PC-9 (cell line): ENCODE data around the gene CKAP4.

Experiments
- EZH2 ChIP-seq: fragments of 200-600 bp; sonication (generic); IDR thresholded peaks from 2 replicates; pipeline ENCODE4 v1.8.0; 2017; ENCODE audit warnings: antibody characterized with exemption, low read depth
- TF ChIP-seq, protein P1 (sequence below): fragments of 200-600 bp; sonication (generic); conservative IDR thresholded peaks from 2 replicates; pipeline ENCODE4 v1.6.1; 2017; ENCODE audit warnings: mixed run types, antibody characterized with exemption, mild to moderate bottlenecking, moderate library complexity

- no peak for TF ChIP-seq EZH2
- TF ChIP-seq, protein P1, sequence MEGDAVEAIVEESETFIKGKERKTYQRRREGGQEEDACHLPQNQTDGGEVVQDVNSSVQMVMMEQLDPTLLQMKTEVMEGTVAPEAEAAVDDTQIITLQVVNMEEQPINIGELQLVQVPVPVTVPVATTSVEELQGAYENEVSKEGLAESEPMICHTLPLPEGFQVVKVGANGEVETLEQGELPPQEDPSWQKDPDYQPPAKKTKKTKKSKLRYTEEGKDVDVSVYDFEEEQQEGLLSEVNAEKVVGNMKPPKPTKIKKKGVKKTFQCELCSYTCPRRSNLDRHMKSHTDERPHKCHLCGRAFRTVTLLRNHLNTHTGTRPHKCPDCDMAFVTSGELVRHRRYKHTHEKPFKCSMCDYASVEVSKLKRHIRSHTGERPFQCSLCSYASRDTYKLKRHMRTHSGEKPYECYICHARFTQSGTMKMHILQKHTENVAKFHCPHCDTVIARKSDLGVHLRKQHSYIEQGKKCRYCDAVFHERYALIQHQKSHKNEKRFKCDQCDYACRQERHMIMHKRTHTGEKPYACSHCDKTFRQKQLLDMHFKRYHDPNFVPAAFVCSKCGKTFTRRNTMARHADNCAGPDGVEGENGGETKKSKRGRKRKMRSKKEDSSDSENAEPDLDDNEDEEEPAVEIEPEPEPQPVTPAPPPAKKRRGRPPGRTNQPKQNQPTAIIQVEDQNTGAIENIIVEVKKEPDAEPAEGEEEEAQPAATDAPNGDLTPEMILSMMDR: no peak
These were observed 49.8 kb downstream of the CKAP4 start for GRCh38 chr12:106197906-106198623.
